K562 (cell line): ENCODE results near the gene ACCSL. TPM values are rescaled to one million over a fixed set of nuclear protein-coding genes. Genes with fewer than 3 reads are reported as not detected.
A peak's percentile ranks its signal among the peaks of the same experiment; 100 is the strongest.

Source experiments
- BCOR ChIP-seq: fragments of 450-650 bp; IDR thresholded peaks from 2 replicates; pipeline ENCODE4 v1.6.1; 2016
- BDP1 ChIP-seq: IDR thresholded peaks from 3 replicates; pipeline ENCODE4 v1.6.1; 2011; ENCODE audit not compliant: insufficient read length, insufficient read depth
- CREB3 ChIP-seq: fragments of 450-650 bp; conservative IDR thresholded peaks from 2 replicates; pipeline ENCODE4 v1.6.1; 2016; ENCODE audit warnings: missing genetic modification characterization, low read depth, mild to moderate bottlenecking, missing compliant biosample characterization, moderate library complexity
- FOXA3 ChIP-seq, 2 experiments: fragments of 450-650 bp in 1 of 2; sonication (generic) in 1 of 2; formaldehyde crosslinking; IDR thresholded peaks in 1 of 2; conservative IDR thresholded peaks in 1 of 2; 2 replicates each; pipeline versions ENCODE4 v1.4.0 to v1.8.0; 2020 to 2022; ENCODE audit warnings: mild to moderate bottlenecking in 2 of 2, missing genetic modification reagents in 1 of 2
- HDAC2 ChIP-seq: fragments of 450-650 bp; IDR thresholded peaks from 2 replicates; pipeline ENCODE4 v1.6.1; 2016; ENCODE audit warnings: mild to moderate bottlenecking
- KHSRP ChIP-seq: fragments of 450-650 bp; IDR thresholded peaks from 2 replicates; pipeline ENCODE4 v1.6.1; 2017
- L3MBTL2 ChIP-seq: fragments of 450-650 bp; IDR thresholded peaks from 2 replicates; pipeline ENCODE4 v1.6.1; 2016; ENCODE audit warnings: mild to moderate bottlenecking, moderate library complexity
- LCOR ChIP-seq: sonication (generic); formaldehyde crosslinking; IDR thresholded peaks from 2 replicates; pipeline ENCODE4 v1.8.0; 2022; ENCODE audit warnings: mild to moderate bottlenecking, missing genetic modification reagents
- MBD1 ChIP-seq: fragments of 250-450 bp; sonication (Bioruptor Pico); IDR thresholded peaks from 2 replicates; pipeline ENCODE4 v1.8.0; 2022; ENCODE audit warnings: inconsistent platforms
- MLLT1 ChIP-seq, 2 experiments: fragments of 450-650 bp; IDR thresholded peaks; 2 replicates each; pipeline ENCODE4 v1.6.1; 2016
- MTA2 ChIP-seq: fragments of 450-650 bp; IDR thresholded peaks from 2 replicates; pipeline ENCODE4 v1.6.1; 2016; ENCODE audit warnings: low read depth
- NFXL1 ChIP-seq: fragments of 450-650 bp; formaldehyde crosslinking; IDR thresholded peaks from 2 replicates; pipeline ENCODE4 v1.4.0; 2021; ENCODE audit warnings: mild to moderate bottlenecking
- NRF1 ChIP-seq, 2 experiments: fragments of 450-650 bp; IDR thresholded peaks in 1 of 2; conservative IDR thresholded peaks in 1 of 2; 2 replicates each; pipeline ENCODE4 v1.6.1; 2014; ENCODE audit warnings: mild to moderate bottlenecking in 2 of 2
- ZFX ChIP-seq: sonication (generic); formaldehyde crosslinking; IDR thresholded peaks from 2 replicates; pipeline ENCODE4 v1.8.0; 2022; ENCODE audit warnings: mild to moderate bottlenecking, missing genetic modification reagents, moderate library complexity
- ZNF146 ChIP-seq: IDR thresholded peaks from one replicate; pipeline ENCODE4 v1.6.1; 2018; ENCODE audit warnings: missing compliant biosample characterization; ENCODE audit not compliant: unreplicated experiment
- ZNF197 ChIP-seq: fragments of 200-800 bp; sonication (Bioruptor generic); IDR thresholded peaks from 2 replicates; pipeline ENCODE4 v1.6.1; 2016; ENCODE audit warnings: low read depth, missing genetic modification characterization, missing compliant biosample characterization
- ZNF217 ChIP-seq: sonication (generic); formaldehyde crosslinking; IDR thresholded peaks from 2 replicates; pipeline ENCODE4 v1.8.0; 2022; ENCODE audit warnings: mild to moderate bottlenecking, missing genetic modification reagents
- ZNF280B ChIP-seq: fragments of 250-450 bp; sonication (Bioruptor Pico); IDR thresholded peaks from 2 replicates; pipeline ENCODE4 v1.5.1; 2021; ENCODE audit warnings: mild to moderate bottlenecking
- polyA plus RNA-seq, 8 experiments: library from polyadenylated mRNA; depleted of rRNA in 4 of 8; stranded (reverse) in 5 of 8; unstranded in 3 of 8; fragments of >200 nt; fragmentation: Nextera tagmentation in 2 of 8; fragmentation: Illumina TruSeq in 1 of 8; extraction: Ambion mirVana in 2 of 8; extraction: Trizol in 1 of 8; gene quantifications; 2 replicates each; pipeline versions ENCODE4 v1.2.1 to v1.2.3, GENCODE V29; 2011 to 2014; ENCODE audit warnings: inconsistent platforms in 1 of 8, missing spikeins in 1 of 8
- total RNA-seq, 7 experiments: library from RNA; depleted of rRNA in 6 of 7; stranded (reverse); fragments of >200 nt in 6 of 7; fragmentation: Illumina TruSeq in 2 of 7; extraction: Trizol in 2 of 7; gene quantifications; 2 replicates each; pipeline versions ENCODE4 v1.2.1 to v1.2.3, GENCODE V29; 2011 to 2021; ENCODE audit warnings: low replicate concordance in 1 of 7
- TF ChIP-seq, protein P1 (sequence below), 2 experiments: fragments of 150-350 bp in 1 of 2; IDR thresholded peaks; 2 replicates each; pipeline ENCODE4 v1.6.1; 2012 to 2016; ENCODE audit warnings: low read depth in 2 of 2, low read length in 2 of 2, mild to moderate bottlenecking in 1 of 2, moderate library complexity in 1 of 2

Gene ACCSL
- total and polyA plus RNA-seq, 9 of the 15 experiments (the other 6 are each of a cell fraction or from before 2014, with no cell fraction given): not detected

- TF ChIP-seq MBD1 (CRISPR knock-in tag): no peak
- no peak for TF ChIP-seq HDAC2
- TF ChIP-seq NRF1 (conservative IDR thresholded peaks at IDR 0.05 in 1 of 2, IDR thresholded peaks at IDR 0.05 in 1 of 2): peak; percentile 94 to 96
- 0 out of 2 replicates have a peak, but pooled peaks have one; percentile 45 for TF ChIP-seq L3MBTL2
- TF ChIP-seq MLLT1 (IDR thresholded peaks at IDR 0.05): no peak
- TF ChIP-seq BCOR: no peak
- 0 out of 2 replicates have a peak, but pooled peaks have one; percentile 11 for TF ChIP-seq ZNF280B (CRISPR knock-in tag)
- TF ChIP-seq ZNF217 (CRISPR knock-in tag): no peak
- no peak for TF ChIP-seq CREB3 (tag)
- no peak for TF ChIP-seq FOXA3 (CRISPR knock-in tag; conservative IDR thresholded peaks at IDR 0.05 in 1 of 2, IDR thresholded peaks at IDR 0.05 in 1 of 2)
- TF ChIP-seq ZFX (CRISPR knock-in tag): peak; percentile 77
- TF ChIP-seq KHSRP: no peak
- no peak for TF ChIP-seq BDP1
- TF ChIP-seq NFXL1 (CRISPR knock-in tag): no peak
- no peak for TF ChIP-seq ZNF197
- TF ChIP-seq LCOR (CRISPR knock-in tag): no peak
- TF ChIP-seq ZNF146 (CRISPR knock-in tag): no peak
- no peak for TF ChIP-seq MTA2
- TF ChIP-seq, protein P1, sequence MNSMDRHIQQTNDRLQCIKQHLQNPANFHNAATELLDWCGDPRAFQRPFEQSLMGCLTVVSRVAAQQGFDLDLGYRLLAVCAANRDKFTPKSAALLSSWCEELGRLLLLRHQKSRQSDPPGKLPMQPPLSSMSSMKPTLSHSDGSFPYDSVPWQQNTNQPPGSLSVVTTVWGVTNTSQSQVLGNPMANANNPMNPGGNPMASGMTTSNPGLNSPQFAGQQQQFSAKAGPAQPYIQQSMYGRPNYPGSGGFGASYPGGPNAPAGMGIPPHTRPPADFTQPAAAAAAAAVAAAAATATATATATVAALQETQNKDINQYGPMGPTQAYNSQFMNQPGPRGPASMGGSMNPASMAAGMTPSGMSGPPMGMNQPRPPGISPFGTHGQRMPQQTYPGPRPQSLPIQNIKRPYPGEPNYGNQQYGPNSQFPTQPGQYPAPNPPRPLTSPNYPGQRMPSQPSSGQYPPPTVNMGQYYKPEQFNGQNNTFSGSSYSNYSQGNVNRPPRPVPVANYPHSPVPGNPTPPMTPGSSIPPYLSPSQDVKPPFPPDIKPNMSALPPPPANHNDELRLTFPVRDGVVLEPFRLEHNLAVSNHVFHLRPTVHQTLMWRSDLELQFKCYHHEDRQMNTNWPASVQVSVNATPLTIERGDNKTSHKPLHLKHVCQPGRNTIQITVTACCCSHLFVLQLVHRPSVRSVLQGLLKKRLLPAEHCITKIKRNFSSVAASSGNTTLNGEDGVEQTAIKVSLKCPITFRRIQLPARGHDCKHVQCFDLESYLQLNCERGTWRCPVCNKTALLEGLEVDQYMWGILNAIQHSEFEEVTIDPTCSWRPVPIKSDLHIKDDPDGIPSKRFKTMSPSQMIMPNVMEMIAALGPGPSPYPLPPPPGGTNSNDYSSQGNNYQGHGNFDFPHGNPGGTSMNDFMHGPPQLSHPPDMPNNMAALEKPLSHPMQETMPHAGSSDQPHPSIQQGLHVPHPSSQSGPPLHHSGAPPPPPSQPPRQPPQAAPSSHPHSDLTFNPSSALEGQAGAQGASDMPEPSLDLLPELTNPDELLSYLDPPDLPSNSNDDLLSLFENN (IDR thresholded peaks at IDR 0.05; ENCODE audit: low read depth in 2 of 2, low read length in 2 of 2): no peak
Measured at GRCh38 chr11:44095506-44096359, 48.0 kb downstream of the ACCSL start, which contains the start of gene EXT2 (continued).
